Stomach (tissue), 4 donors: ENCODE results near the gene MTMR1.

Experiments
- POLR2A ChIP-seq, 4 donors: fragments of 450-650 bp; IDR thresholded peaks; one replicate each; pipeline ENCODE4 v1.6.1; 2016; ENCODE audit warnings: antibody characterized with exemption in 4 of 4, control low read depth in 2 of 4, mild to moderate bottlenecking in 1 of 4, moderate library complexity in 1 of 4
- POLR2AphosphoS5 ChIP-seq, 3 donors: sonication (generic); formaldehyde crosslinking; IDR thresholded peaks; one replicate each; pipeline ENCODE4 v1.6.1; 2016; ENCODE audit warnings: antibody characterized with exemption in 3 of 3
- TF ChIP-seq, protein P1 (sequence below), 7 experiments: fragments of 450-650 bp in 4 of 7; fragments of 200-600 bp in 3 of 7; sonication (generic) in 3 of 7; IDR thresholded peaks; one replicate each; pipeline ENCODE4 v1.5.1; 2016 to 2019; ENCODE audit warnings: antibody characterized with exemption in 7 of 7, control low read depth in 2 of 7, mild to moderate bottlenecking in 1 of 7

DNA sequence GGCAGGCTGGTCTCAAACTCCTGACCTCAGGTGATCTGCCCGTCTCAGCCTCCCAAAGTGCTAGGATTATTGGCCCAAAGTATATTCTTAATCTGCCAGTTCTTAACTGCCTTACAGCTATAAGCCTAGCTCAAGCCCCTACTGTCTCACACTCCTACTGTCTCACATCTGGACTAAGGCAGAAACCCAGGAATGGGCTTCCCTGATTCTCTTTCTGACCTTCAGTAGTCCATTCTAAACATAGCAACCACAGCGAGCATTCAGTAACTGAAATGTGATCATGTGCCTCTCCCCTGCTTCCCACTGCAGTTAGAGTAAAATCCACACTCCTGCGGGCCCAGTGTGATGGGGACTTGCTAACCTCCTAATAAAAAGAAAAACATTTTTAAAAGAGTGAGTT, 58.9 kb downstream of the MTMR1 start:
- TF ChIP-seq POLR2A (IDR thresholded peaks at IDR 0.05): no peak
- TF ChIP-seq, protein P1, sequence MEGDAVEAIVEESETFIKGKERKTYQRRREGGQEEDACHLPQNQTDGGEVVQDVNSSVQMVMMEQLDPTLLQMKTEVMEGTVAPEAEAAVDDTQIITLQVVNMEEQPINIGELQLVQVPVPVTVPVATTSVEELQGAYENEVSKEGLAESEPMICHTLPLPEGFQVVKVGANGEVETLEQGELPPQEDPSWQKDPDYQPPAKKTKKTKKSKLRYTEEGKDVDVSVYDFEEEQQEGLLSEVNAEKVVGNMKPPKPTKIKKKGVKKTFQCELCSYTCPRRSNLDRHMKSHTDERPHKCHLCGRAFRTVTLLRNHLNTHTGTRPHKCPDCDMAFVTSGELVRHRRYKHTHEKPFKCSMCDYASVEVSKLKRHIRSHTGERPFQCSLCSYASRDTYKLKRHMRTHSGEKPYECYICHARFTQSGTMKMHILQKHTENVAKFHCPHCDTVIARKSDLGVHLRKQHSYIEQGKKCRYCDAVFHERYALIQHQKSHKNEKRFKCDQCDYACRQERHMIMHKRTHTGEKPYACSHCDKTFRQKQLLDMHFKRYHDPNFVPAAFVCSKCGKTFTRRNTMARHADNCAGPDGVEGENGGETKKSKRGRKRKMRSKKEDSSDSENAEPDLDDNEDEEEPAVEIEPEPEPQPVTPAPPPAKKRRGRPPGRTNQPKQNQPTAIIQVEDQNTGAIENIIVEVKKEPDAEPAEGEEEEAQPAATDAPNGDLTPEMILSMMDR (IDR thresholded peaks at IDR 0.05): no peak
- no peak for TF ChIP-seq POLR2AphosphoS5 (IDR thresholded peaks at IDR 0.05)
